Loucy (cell line): ENCODE results near the gene UBR4.

ENCODE experiments used
- H2AFZ ChIP-seq: fragments of 200-600 bp; sonication (generic); 2 replicates; pipeline ENCODE4 v1.6.0; 2016; ENCODE audit warnings: antibody characterized with exemption, mild to moderate bottlenecking, low read length, moderate library complexity
- H3F3A ChIP-seq: fragments of 200-600 bp; 2 replicates; pipeline ENCODE4 v1.6.0; 2016; ENCODE audit warnings: antibody characterized with exemption, low read depth, mild to moderate bottlenecking
- H3K27me3 ChIP-seq: fragments of 200-600 bp; sonication (generic); 2 replicates; pipeline ENCODE4 v1.6.1; 2014; ENCODE audit warnings: low read length, mild to moderate bottlenecking; ENCODE audit not compliant: insufficient read depth, poor library complexity, severe bottlenecking
- H3K36me3 ChIP-seq: fragments of 200-600 bp; sonication (generic); 2 replicates; pipeline ENCODE4 v1.6.1; 2016; ENCODE audit warnings: low read length; ENCODE audit not compliant: insufficient read depth
- H3K4me1 ChIP-seq: fragments of 200-600 bp; sonication (generic); 2 replicates; pipeline ENCODE4 v1.5.1; 2014; ENCODE audit warnings: low read length, mild to moderate bottlenecking; ENCODE audit not compliant: insufficient read depth, poor library complexity, severe bottlenecking
- H3K4me2 ChIP-seq: fragments of 200-600 bp; sonication (generic); 2 replicates; pipeline ENCODE4 v1.6.0; 2014; ENCODE audit warnings: antibody characterized with exemption, low read length, low read depth, mild to moderate bottlenecking; ENCODE audit not compliant: poor library complexity, severe bottlenecking
- H3K4me3 ChIP-seq: fragments of 200-600 bp; sonication (generic); 2 replicates; pipeline ENCODE4 v1.5.1; 2014; ENCODE audit warnings: low read length, mild to moderate bottlenecking, mixed read lengths; ENCODE audit not compliant: poor library complexity, severe bottlenecking
- H3K79me2 ChIP-seq: fragments of 200-600 bp; sonication (generic); 2 replicates; pipeline ENCODE4 v1.6.1; 2014; ENCODE audit warnings: low read length; ENCODE audit not compliant: insufficient read depth
- H3K9ac ChIP-seq: fragments of 200-600 bp; sonication (generic); 2 replicates; pipeline ENCODE4 v1.6.0; 2014; ENCODE audit warnings: mild to moderate bottlenecking, low read depth, low read length, moderate library complexity; ENCODE audit not compliant: poor library complexity, severe bottlenecking
- H3K9me2 ChIP-seq: fragments of 200-600 bp; sonication (generic); replicated peaks from 2 replicates; pipeline ENCODE4 v1.6.1; 2016; ENCODE audit warnings: low read depth, low read length, mixed read lengths
- H3K9me3 ChIP-seq: fragments of 200-600 bp; sonication (generic); 2 replicates; pipeline ENCODE4 v1.6.1; 2014; ENCODE audit warnings: mild to moderate bottlenecking, antibody characterized with exemption, low read length, low read depth; ENCODE audit not compliant: insufficient read depth
- H4K20me1 ChIP-seq: fragments of 200-600 bp; sonication (generic); 2 replicates; pipeline ENCODE4 v1.6.0; 2014; ENCODE audit warnings: antibody characterized with exemption, low read length, mild to moderate bottlenecking; ENCODE audit not compliant: insufficient read depth, poor library complexity, severe bottlenecking
- EZH2phosphoT487 ChIP-seq: fragments of 200-600 bp; IDR thresholded peaks from 2 replicates; pipeline ENCODE4 v1.6.1; 2018; ENCODE audit warnings: antibody characterized with exemption, mild to moderate bottlenecking, moderate library complexity, borderline replicate concordance
- TF ChIP-seq, protein P1 (sequence below): fragments of 200-600 bp; sonication (generic); conservative IDR thresholded peaks from 2 replicates; pipeline ENCODE4 v1.5.1; 2014; ENCODE audit warnings: mild to moderate bottlenecking, antibody characterized with exemption, low read length

Gene UBR4

GRCh38 chr1:19067912-19068638 lies 142.0 kb downstream of the UBR4 start:
- no peaks in the 10 kb centered on the region for H4K20me1 ChIP-seq
- no peaks in the 10 kb centered on the region for H3K79me2 ChIP-seq
- TF ChIP-seq, protein P1, sequence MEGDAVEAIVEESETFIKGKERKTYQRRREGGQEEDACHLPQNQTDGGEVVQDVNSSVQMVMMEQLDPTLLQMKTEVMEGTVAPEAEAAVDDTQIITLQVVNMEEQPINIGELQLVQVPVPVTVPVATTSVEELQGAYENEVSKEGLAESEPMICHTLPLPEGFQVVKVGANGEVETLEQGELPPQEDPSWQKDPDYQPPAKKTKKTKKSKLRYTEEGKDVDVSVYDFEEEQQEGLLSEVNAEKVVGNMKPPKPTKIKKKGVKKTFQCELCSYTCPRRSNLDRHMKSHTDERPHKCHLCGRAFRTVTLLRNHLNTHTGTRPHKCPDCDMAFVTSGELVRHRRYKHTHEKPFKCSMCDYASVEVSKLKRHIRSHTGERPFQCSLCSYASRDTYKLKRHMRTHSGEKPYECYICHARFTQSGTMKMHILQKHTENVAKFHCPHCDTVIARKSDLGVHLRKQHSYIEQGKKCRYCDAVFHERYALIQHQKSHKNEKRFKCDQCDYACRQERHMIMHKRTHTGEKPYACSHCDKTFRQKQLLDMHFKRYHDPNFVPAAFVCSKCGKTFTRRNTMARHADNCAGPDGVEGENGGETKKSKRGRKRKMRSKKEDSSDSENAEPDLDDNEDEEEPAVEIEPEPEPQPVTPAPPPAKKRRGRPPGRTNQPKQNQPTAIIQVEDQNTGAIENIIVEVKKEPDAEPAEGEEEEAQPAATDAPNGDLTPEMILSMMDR: no peak
- TF ChIP-seq EZH2phosphoT487: no peak
- H3K4me2 ChIP-seq: no peak overlapping the region
- H3K9me2 ChIP-seq: no peaks in the 10 kb centered on the region
- H3K36me3 ChIP-seq: peaks cover 4% of the 10 kb centered on the region; the same call in 1 of the 2 replicates
- no peaks in the 10 kb centered on the region for H3K9me3 ChIP-seq
- no peaks in the 10 kb centered on the region for H3K4me1 ChIP-seq
- no peaks in the 10 kb centered on the region for H3K27me3 ChIP-seq
- no peak overlapping the region for H3K9ac ChIP-seq
- H2AFZ ChIP-seq: no peak overlapping the region
- H3F3A ChIP-seq: no peaks in the 10 kb centered on the region
- no peak overlapping the region for H3K4me3 ChIP-seq

DNA sequence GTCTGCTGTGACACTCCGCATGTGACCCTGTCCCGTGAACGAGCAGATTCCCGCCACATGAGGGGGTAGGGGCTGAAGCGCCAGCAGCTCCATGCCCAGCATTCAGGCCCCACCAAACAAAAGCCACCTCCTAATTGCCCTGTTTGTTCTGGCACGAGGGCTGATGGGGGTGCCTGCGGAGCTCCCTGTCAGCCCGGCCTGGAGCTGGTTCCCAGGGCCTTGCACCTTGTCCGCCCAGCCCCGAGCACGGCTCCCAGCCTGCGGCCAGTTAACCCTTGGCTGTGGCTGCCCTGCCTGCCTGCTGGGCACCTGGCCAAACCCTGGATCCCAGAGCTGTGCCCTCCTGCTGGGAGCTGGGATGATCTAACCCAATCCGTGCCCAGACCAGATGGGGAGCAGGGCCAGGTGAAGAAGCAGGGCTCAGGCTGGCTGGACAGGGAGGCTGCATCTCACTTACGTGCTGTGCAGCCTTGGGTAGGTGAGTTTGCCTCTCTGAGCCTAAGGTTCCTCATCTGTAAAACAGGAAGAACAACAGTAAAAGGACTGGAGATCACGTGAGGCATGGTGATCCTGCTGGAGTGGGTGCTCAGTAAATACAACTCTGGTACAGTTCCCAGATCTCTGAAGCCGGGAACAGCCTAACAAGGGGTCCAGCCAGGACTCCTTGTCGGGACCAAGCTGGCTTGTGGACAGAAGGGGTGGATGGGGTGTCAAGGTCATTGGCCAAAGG lies 142.7 kb downstream of the UBR4 start:
- Histone ChIP-seq H3K4me1 (no peaks in the 10 kb centered on the region), H3K36me3 (no peaks in the 10 kb centered on the region), H3K27me3 (no peaks in the 10 kb centered on the region), H3K4me3 (no peak overlapping the region), H3F3A (no peaks in the 10 kb centered on the region), H3K9ac (no peak overlapping the region), H3K9me3 (no peaks in the 10 kb centered on the region), H3K9me2 (no peaks in the 10 kb centered on the region), H3K4me2 (no peak overlapping the region), H4K20me1 (no peaks in the 10 kb centered on the region), H2AFZ (no peak overlapping the region), H3K79me2 (no peaks in the 10 kb centered on the region)
- TF ChIP-seq, protein P1: no peak
- TF ChIP-seq EZH2phosphoT487: no peak

DNA sequence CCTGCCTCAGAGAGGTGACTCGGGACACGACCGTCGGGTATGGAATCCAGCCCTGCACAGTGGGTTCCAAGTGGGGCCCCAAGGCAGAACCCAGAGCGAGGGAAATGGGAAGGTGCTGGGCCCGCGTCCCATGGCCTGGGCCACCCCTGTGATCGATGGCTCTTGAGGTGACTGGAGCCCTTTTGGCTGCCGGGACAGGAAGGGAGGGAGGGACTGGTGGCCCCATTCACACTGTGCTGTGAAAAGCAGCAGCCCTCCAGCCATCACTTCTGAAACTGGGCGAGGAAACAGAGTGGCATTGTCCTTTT lies 143.2 kb downstream of the UBR4 start:
- no peaks in the 10 kb centered on the region for H3K79me2 ChIP-seq
- H3K4me3 ChIP-seq: no peak overlapping the region
- no peaks in the 10 kb centered on the region for H3K27me3 ChIP-seq
- H3K4me2 ChIP-seq: no peak overlapping the region
- no peaks in the 10 kb centered on the region for H4K20me1 ChIP-seq
- no peak overlapping the region for H3K9ac ChIP-seq
- no peaks in the 10 kb centered on the region for H3K9me2 ChIP-seq
- no peaks in the 10 kb centered on the region for H3K36me3 ChIP-seq
- TF ChIP-seq, protein P1: no peak
- TF ChIP-seq EZH2phosphoT487: no peak
- H3F3A ChIP-seq: no peaks in the 10 kb centered on the region
- no peaks in the 10 kb centered on the region for H3K4me1 ChIP-seq
- H2AFZ ChIP-seq: no peak overlapping the region
- H3K9me3 ChIP-seq: no peaks in the 10 kb centered on the region
